PC-9 (cell line): ENCODE measurements around the gene NELFCD.

Source experiments
- EZH2 ChIP-seq: fragments of 200-600 bp; sonication (generic); IDR thresholded peaks from 2 replicates; pipeline ENCODE4 v1.8.0; 2017; ENCODE audit warnings: antibody characterized with exemption, low read depth
- TF ChIP-seq, protein P1 (sequence below): fragments of 200-600 bp; sonication (generic); conservative IDR thresholded peaks from 2 replicates; pipeline ENCODE4 v1.6.1; 2017; ENCODE audit warnings: mixed run types, antibody characterized with exemption, mild to moderate bottlenecking, moderate library complexity

DNA sequence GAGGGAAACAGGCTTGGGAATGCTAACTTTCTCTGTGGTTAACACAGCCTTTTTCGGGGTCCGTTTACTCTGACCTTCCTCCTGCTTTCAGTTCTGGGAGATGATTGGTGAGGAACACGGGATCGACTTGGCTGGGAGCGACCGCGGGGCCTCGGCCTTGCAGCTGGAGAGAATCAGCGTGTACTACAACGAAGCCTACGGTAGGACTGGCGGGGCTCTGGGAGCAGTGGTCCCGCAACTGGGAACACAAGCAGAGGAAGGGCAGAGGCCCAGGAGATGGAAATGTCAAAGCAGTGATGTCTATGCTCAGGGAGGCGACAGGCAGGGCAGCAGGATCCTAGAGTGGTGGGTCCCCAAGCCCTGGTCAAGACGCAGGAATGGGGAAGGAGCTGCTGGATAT, 41.7 kb downstream of the NELFCD start:
- TF ChIP-seq, protein P1, sequence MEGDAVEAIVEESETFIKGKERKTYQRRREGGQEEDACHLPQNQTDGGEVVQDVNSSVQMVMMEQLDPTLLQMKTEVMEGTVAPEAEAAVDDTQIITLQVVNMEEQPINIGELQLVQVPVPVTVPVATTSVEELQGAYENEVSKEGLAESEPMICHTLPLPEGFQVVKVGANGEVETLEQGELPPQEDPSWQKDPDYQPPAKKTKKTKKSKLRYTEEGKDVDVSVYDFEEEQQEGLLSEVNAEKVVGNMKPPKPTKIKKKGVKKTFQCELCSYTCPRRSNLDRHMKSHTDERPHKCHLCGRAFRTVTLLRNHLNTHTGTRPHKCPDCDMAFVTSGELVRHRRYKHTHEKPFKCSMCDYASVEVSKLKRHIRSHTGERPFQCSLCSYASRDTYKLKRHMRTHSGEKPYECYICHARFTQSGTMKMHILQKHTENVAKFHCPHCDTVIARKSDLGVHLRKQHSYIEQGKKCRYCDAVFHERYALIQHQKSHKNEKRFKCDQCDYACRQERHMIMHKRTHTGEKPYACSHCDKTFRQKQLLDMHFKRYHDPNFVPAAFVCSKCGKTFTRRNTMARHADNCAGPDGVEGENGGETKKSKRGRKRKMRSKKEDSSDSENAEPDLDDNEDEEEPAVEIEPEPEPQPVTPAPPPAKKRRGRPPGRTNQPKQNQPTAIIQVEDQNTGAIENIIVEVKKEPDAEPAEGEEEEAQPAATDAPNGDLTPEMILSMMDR, result no peak
- TF ChIP-seq EZH2, result no peak
